ENCODE results near the gene TMEM212. TPM values are rescaled to one million over a fixed set of nuclear protein-coding genes. Genes with fewer than 3 reads are reported as not detected.
A peak's percentile ranks its signal among the peaks of the same experiment; 100 is the strongest.

The TMEM212 gene
- total and polyA plus RNA-seq, 9 of the 15 experiments (the other 6 are each of a cell fraction or from before 2014, with no cell fraction given), result not detected

DNA sequence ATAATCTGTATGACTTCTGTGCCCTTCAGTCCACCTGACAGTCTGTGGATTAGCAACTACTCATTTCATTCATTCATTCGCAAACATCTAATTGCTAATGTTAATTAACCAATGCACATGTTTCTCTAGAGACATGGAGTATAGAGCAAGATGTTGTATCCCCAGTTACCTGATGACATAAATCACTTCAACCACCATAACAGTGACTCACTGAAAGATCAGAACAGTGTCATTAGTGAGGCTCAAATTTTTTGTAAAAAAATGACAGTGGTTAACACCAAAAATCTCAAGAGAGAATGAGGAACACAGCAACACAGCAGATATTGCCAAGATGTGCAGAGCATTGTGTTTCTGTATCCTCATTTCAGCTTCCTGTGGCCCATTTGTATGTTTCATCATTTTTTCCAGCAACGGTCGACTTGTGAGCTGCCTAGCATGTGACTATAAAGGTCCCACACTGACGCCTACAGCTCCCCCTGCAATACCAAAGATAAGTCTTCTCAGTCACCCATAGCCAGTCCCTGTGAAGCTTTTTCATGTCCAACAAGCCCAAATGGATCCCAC lies 29.2 kb upstream of the TMEM212 start (continued):
- TF ChIP-seq, protein P1, sequence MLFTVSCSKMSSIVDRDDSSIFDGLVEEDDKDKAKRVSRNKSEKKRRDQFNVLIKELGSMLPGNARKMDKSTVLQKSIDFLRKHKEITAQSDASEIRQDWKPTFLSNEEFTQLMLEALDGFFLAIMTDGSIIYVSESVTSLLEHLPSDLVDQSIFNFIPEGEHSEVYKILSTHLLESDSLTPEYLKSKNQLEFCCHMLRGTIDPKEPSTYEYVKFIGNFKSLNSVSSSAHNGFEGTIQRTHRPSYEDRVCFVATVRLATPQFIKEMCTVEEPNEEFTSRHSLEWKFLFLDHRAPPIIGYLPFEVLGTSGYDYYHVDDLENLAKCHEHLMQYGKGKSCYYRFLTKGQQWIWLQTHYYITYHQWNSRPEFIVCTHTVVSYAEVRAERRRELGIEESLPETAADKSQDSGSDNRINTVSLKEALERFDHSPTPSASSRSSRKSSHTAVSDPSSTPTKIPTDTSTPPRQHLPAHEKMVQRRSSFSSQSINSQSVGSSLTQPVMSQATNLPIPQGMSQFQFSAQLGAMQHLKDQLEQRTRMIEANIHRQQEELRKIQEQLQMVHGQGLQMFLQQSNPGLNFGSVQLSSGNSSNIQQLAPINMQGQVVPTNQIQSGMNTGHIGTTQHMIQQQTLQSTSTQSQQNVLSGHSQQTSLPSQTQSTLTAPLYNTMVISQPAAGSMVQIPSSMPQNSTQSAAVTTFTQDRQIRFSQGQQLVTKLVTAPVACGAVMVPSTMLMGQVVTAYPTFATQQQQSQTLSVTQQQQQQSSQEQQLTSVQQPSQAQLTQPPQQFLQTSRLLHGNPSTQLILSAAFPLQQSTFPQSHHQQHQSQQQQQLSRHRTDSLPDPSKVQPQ (CRISPR knock-in tag; IDR thresholded peaks at IDR 0.05; ENCODE audit: borderline replicate concordance), result no peak
- TF ChIP-seq ZNF57 (CRISPR knock-in tag; IDR thresholded peaks at IDR 0.05), result no peak
- TF ChIP-seq CC2D1A (IDR thresholded peaks at IDR 0.05), result peak; percentile 67; the same call in 1 of the 2 replicates
- peak; percentile 51 for TF ChIP-seq CREM (IDR thresholded peaks at IDR 0.05; ENCODE audit: low read depth)
- 0 out of 4 replicates have a peak, but pooled peaks of 1 of the 2 experiments have one; percentile 46 for TF ChIP-seq TBL1XR1 (IDR thresholded peaks at IDR 0.05; ENCODE audit: low read length in 2 of 2)
- TF ChIP-seq TRIM25 (IDR thresholded peaks at IDR 0.05; ENCODE audit: borderline replicate concordance), result no peak
- no peak for TF ChIP-seq ZNF778 (CRISPR knock-in tag; IDR thresholded peaks at IDR 0.05)
- no peak for TF ChIP-seq ZNF212 (CRISPR knock-in tag; IDR thresholded peaks at IDR 0.05)
- TF ChIP-seq POLR2H (tag; IDR thresholded peaks at IDR 0.05; ENCODE audit: low read depth), result peak; percentile 76
- TF ChIP-seq TCF3 (CRISPR knock-in tag; IDR thresholded peaks at IDR 0.05), result peak; percentile 45
- no peak for TF ChIP-seq TAF15 (IDR thresholded peaks at IDR 0.05; ENCODE audit: low read depth, low read length)
- TF ChIP-seq MCM5 (IDR thresholded peaks at IDR 0.05; ENCODE audit: low read depth), result no peak
- TF ChIP-seq E2F6 (IDR thresholded peaks at IDR 0.05; ENCODE audit: borderline replicate concordance in 1 of 2, extremely low read depth in 1 of 2, insufficient read depth in 1 of 2, insufficient read length in 1 of 2, low read depth in 1 of 2, low read length in 1 of 2, poor library complexity in 1 of 2, severe bottlenecking in 1 of 2), result peak; percentile 28 to 62
- TF ChIP-seq E2F1 (CRISPR knock-in tag; IDR thresholded peaks at IDR 0.05), result no peak
- TF ChIP-seq ZNF280B (CRISPR knock-in tag; IDR thresholded peaks at IDR 0.05), result no peak
- no peak for TF ChIP-seq ZFP30 (CRISPR knock-in tag; IDR thresholded peaks at IDR 0.05; ENCODE audit: borderline replicate concordance)
- TF ChIP-seq, protein P2, sequence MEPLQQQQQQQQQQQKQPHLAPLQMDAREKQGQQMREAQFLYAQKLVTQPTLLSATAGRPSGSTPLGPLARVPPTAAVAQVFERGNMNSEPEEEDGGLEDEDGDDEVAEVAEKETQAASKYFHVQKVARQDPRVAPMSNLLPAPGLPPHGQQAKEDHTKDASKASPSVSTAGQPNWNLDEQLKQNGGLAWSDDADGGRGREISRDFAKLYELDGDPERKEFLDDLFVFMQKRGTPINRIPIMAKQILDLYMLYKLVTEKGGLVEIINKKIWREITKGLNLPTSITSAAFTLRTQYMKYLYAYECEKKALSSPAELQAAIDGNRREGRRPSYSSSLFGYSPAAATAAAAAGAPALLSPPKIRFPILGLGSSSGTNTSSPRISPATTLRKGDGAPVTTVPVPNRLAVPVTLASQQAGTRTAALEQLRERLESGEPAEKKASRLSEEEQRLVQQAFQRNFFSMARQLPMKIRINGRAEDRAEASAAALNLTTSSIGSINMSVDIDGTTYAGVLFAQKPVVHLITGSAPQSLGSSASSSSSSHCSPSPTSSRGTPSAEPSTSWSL (CRISPR knock-in tag; IDR thresholded peaks at IDR 0.05; ENCODE audit: borderline replicate concordance), result no peak
